IMR-90 (cell line): ENCODE measurements around the gene ARHGEF16. TPM values are rescaled to one million over a fixed set of nuclear protein-coding genes. Genes with fewer than 3 reads are reported as not detected.

ENCODE experiments used
- ATAC-seq: fragments of 200-7000 bp; cut with Tn5 transposase; 2 replicates; pipeline ENCODE4 v1.9.1; 2020; ENCODE audit warnings: low read depth, mild to moderate bottlenecking, moderate library complexity
- BruUV-seq: library from RNA; stranded (reverse); fragments of 400-500 nt; replicated peaks from 2 replicates; lab custom pipeline; 2021; lab: Mats Ljungman, UMichigan
- CTCF ChIA-PET: fragments of 300-600 bp; formaldehyde crosslinking; extraction: SDS; loops from one replicate; lab custom pipeline; 2021; ENCODE audit warnings: antibody characterized with exemption; lab: Yijun Ruan, JAX
- POLR2A ChIA-PET: fragments of 300-600 bp; sonication (Branson Sonifier 250); formaldehyde crosslinking; loops from one replicate; lab custom pipeline; 2022; ENCODE audit warnings: antibody characterized with exemption; ENCODE audit not compliant: unreplicated experiment; lab: Charles Lee
- DNase-seq: peaks from one replicate; pipeline ENCODE4 v3.0.0; 2013
- H2AFZ ChIP-seq: replicated peaks from 2 replicates; pipeline ENCODE3; 2013; ENCODE audit warnings: low read length, mild to moderate bottlenecking; ENCODE audit not compliant: poor library complexity
- H2AK5ac ChIP-seq: 2 replicates; pipeline ENCODE4 v1.6.1; 2013; ENCODE audit warnings: low read depth, low read length, inconsistent platforms
- H2AK9ac ChIP-seq: replicated peaks from 2 replicates; pipeline ENCODE3; 2013; ENCODE audit warnings: mild to moderate bottlenecking, low read depth, low read length, moderate library complexity; ENCODE audit not compliant: poor library complexity
- H2BK120ac ChIP-seq: 2 replicates; pipeline ENCODE4 v1.6.1; 2013; ENCODE audit warnings: low read depth, low read length, inconsistent platforms
- H2BK15ac ChIP-seq: 3 replicates; pipeline ENCODE4 v1.6.1; 2013; ENCODE audit warnings: low read depth, low read length, inconsistent platforms
- H2BK20ac ChIP-seq: 2 replicates; pipeline ENCODE4 v1.6.1; 2013; ENCODE audit warnings: low read depth, mild to moderate bottlenecking, inconsistent platforms, low read length, moderate library complexity
- H2BK5ac ChIP-seq: 2 replicates; pipeline ENCODE4 v1.6.1; 2013; ENCODE audit warnings: mild to moderate bottlenecking, low read depth, low read length, inconsistent platforms; ENCODE audit not compliant: poor library complexity, severe bottlenecking
- H3K14ac ChIP-seq: replicated peaks from 2 replicates; pipeline ENCODE4 v1.6.1; 2013; ENCODE audit warnings: low read depth, low read length, inconsistent platforms
- H3K18ac ChIP-seq: 2 replicates; pipeline ENCODE4 v1.6.1; 2013; ENCODE audit warnings: low read depth, low read length, control low read depth
- H3K23ac ChIP-seq: 2 replicates; pipeline ENCODE4 v1.6.1; 2013; ENCODE audit warnings: low read depth, low read length, inconsistent platforms
- H3K27ac ChIP-seq: 2 replicates; pipeline ENCODE4 v1.5.1; 2013; ENCODE audit warnings: mild to moderate bottlenecking, control low read depth, low read length; ENCODE audit not compliant: insufficient read depth
- H3K27me3 ChIP-seq: 2 replicates; pipeline ENCODE4 v1.6.1; 2013; ENCODE audit warnings: low read length; ENCODE audit not compliant: control insufficient read depth, insufficient read depth
- H3K36me3 ChIP-seq: 2 replicates; pipeline ENCODE4 v1.6.1; 2013; ENCODE audit warnings: low read length, mixed read lengths; ENCODE audit not compliant: control insufficient read depth, insufficient read depth
- H3K4ac ChIP-seq: 2 replicates; pipeline ENCODE4 v1.6.1; 2013; ENCODE audit warnings: low read depth, low read length, inconsistent platforms
- H3K4me1 ChIP-seq: 2 replicates; pipeline ENCODE4 v1.6.1; 2013; ENCODE audit warnings: low read length, mixed read lengths; ENCODE audit not compliant: control insufficient read depth, insufficient read depth
- H3K4me2 ChIP-seq: 2 replicates; pipeline ENCODE4 v1.6.1; 2013; ENCODE audit warnings: low read depth, mild to moderate bottlenecking, control low read depth, low read length, moderate library complexity
- H3K4me3 ChIP-seq: 2 replicates; pipeline ENCODE4 v1.5.1; 2013; ENCODE audit warnings: low read depth, mild to moderate bottlenecking, control low read depth, low read length, moderate library complexity; ENCODE audit not compliant: insufficient read depth
- H3K56ac ChIP-seq: 2 replicates; pipeline ENCODE4 v1.6.1; 2013; ENCODE audit warnings: low read length, inconsistent platforms; ENCODE audit not compliant: insufficient read depth; ENCODE audit errors: extremely low read depth
- H3K79me1 ChIP-seq, 2 experiments: 2 replicates each; pipeline ENCODE4 v1.6.1; 2013; ENCODE audit warnings: low read length in 2 of 2, inconsistent platforms in 1 of 2, low read depth in 1 of 2
- H3K9ac ChIP-seq: 2 replicates; pipeline ENCODE4 v1.6.1; 2013; ENCODE audit warnings: low read depth, low read length, control low read depth
- H3K9me1 ChIP-seq: 2 replicates; pipeline ENCODE4 v1.6.1; 2013; ENCODE audit warnings: low read length, inconsistent platforms; ENCODE audit not compliant: insufficient read depth
- H3K9me3 ChIP-seq: 2 replicates; pipeline ENCODE4 v1.6.1; 2013; ENCODE audit warnings: low read length; ENCODE audit not compliant: control insufficient read depth, insufficient read depth
- H4K20me1 ChIP-seq: 2 replicates; pipeline ENCODE4 v1.6.1; 2013; ENCODE audit warnings: low read length, inconsistent platforms; ENCODE audit not compliant: insufficient read depth
- H4K5ac ChIP-seq: 2 replicates; pipeline ENCODE4 v1.6.1; 2013; ENCODE audit warnings: mild to moderate bottlenecking, low read depth, low read length, control low read depth
- H4K8ac ChIP-seq, 2 experiments: 2 replicates each; pipeline ENCODE4 v1.6.1; 2013; ENCODE audit warnings: low read depth in 2 of 2, low read length in 2 of 2, control low read depth in 1 of 2, inconsistent platforms in 1 of 2
- H4K91ac ChIP-seq: 2 replicates; pipeline ENCODE4 v1.6.1; 2013; ENCODE audit warnings: low read depth, low read length, inconsistent platforms; ENCODE audit not compliant: insufficient read depth
- BHLHE40 ChIP-seq: fragments of 150-350 bp; IDR thresholded peaks from 2 replicates; pipeline ENCODE4 v1.6.1; 2016; ENCODE audit warnings: mild to moderate bottlenecking, low read depth, low read length
- CEBPB ChIP-seq: IDR thresholded peaks from 2 replicates; pipeline ENCODE4 v1.6.1; 2012; ENCODE audit warnings: low read depth, low read length, improper control_type of control experiment
- CTCF ChIP-seq: conservative IDR thresholded peaks from 2 replicates; pipeline ENCODE4 v1.5.1; 2012; ENCODE audit warnings: mild to moderate bottlenecking, low read depth, low read length, improper control_type of control experiment
- FOS ChIP-seq: fragments of 150-350 bp; IDR thresholded peaks from 2 replicates; pipeline ENCODE4 v1.6.1; 2016; ENCODE audit warnings: low read depth, low read length
- MAFK ChIP-seq: IDR thresholded peaks from 2 replicates; pipeline ENCODE4 v1.6.1; 2012; ENCODE audit warnings: low read depth, low read length, improper control_type of control experiment
- MAZ ChIP-seq: IDR thresholded peaks from 2 replicates; pipeline ENCODE4 v1.6.1; 2012; ENCODE audit warnings: low read depth, mild to moderate bottlenecking, low read length, improper control_type of control experiment, moderate library complexity, borderline replicate concordance
- POLR2A ChIP-seq: IDR thresholded peaks from 2 replicates; pipeline ENCODE4 v1.6.1; 2012; ENCODE audit warnings: mild to moderate bottlenecking, low read depth, low read length
- RCOR1 ChIP-seq: IDR thresholded peaks from 2 replicates; pipeline ENCODE4 v1.6.1; 2012; ENCODE audit warnings: mild to moderate bottlenecking, low read length, improper control_type of control experiment; ENCODE audit not compliant: insufficient replicate concordance
- RFX5 ChIP-seq: IDR thresholded peaks from 2 replicates; pipeline ENCODE4 v1.8.0; 2012; ENCODE audit warnings: low read depth, mild to moderate bottlenecking, low read length, moderate library complexity
- SMC3 ChIP-seq: fragments of 150-350 bp; IDR thresholded peaks from 2 replicates; pipeline ENCODE4 v1.6.1; 2016; ENCODE audit warnings: low read depth, mild to moderate bottlenecking, antibody characterized with exemption, low read length, moderate library complexity
- WGBS, 2 experiments: methylation state at CpG; one replicate each; pipeline versions ENCODE4 v1.1.5 to v1.1.7; 2013; ENCODE audit warnings: missing lambda C conversion rate in 2 of 2; ENCODE audit not compliant: insufficient read length in 1 of 2; ENCODE audit errors: extremely low coverage in 2 of 2; 5-methylcytosine and 5-hydroxymethylcytosine counted together
- dilution Hi-C: fragments of 300-500 bp; cut with HindIII; formaldehyde crosslinking; loops from one replicate; pipeline ENCODE4 v1.14.3; 2018; ENCODE audit warnings: low sequenced_read_pairs; ENCODE audit not compliant: unreplicated experiment
- in situ Hi-C: fragments of 300-500 bp; cut with MboI; formaldehyde crosslinking; loops from 3 replicates; pipeline ENCODE4 v1.14.3; 2019; ENCODE audit warnings: low sequenced_read_pairs, inconsistent platforms, mixed read lengths
- intact Hi-C: fragments of 100-400 bp; cut with micrococcal nuclease; formaldehyde crosslinking; loops from 2 replicates; pipeline ENCODE4 v1.10.0; 2022
- polyA plus RNA-seq, 3 experiments: library from polyadenylated mRNA; depleted of rRNA; stranded (reverse); fragments of >200 nt; gene quantifications; 2 replicates each; pipeline ENCODE4 v1.2.3, GENCODE V29; 2012; ENCODE audit warnings: low replicate concordance in 1 of 3
- total RNA-seq: library from RNA; depleted of rRNA; stranded (reverse); fragments of >200 nt; gene quantifications from 2 replicates; pipeline ENCODE4 v1.2.3, GENCODE V29; 2012
- TF ChIP-seq, protein P1 (sequence below): fragments of 150-350 bp; IDR thresholded peaks from 2 replicates; pipeline ENCODE4 v1.6.1; 2016; ENCODE audit warnings: low read depth, mild to moderate bottlenecking, low read length, moderate library complexity, borderline replicate concordance

Gene ARHGEF16
- total and polyA plus RNA-seq, 2 of the 4 experiments (the other 2 are of a cell fraction) = 0.18 to 0.39 TPM

- no peak overlapping the region for H4K8ac ChIP-seq
- no peaks in the 10 kb centered on the region for H4K20me1 ChIP-seq
- H4K5ac ChIP-seq = no peak overlapping the region
- no peak overlapping the region for H2BK5ac ChIP-seq
- intact Hi-C loops (no loop called here), in situ Hi-C loops (no loop called here), dilution Hi-C loops (no loop called here)
- 25% methylated on average over 5 of the region's 8 CpGs; no CpG with 5 or more reads in 1 of the 2 experiments for WGBS, 2 experiments
- no peak overlapping the region for H3K4me3 ChIP-seq
- H2BK15ac ChIP-seq = no peak overlapping the region
- no peak overlapping the region for H4K91ac ChIP-seq
- no peak for DNase-seq
- H3K23ac ChIP-seq = no peak overlapping the region
- H2BK20ac ChIP-seq = no peak overlapping the region
- no peak for ATAC-seq
- H3K9me3 ChIP-seq = 0 out of 2 replicates have a peak, but pooled peaks cover 2% of the 10 kb centered on the region
- no peak for TF ChIP-seq MAFK
- no peak for TF ChIP-seq FOS
- TF ChIP-seq SMC3 = no peak
- no peak for TF ChIP-seq RCOR1
- no peak for TF ChIP-seq MAZ
- no peak for TF ChIP-seq RFX5
- no peak for TF ChIP-seq BHLHE40
- TF ChIP-seq CTCF = no peak
- TF ChIP-seq, protein P1, sequence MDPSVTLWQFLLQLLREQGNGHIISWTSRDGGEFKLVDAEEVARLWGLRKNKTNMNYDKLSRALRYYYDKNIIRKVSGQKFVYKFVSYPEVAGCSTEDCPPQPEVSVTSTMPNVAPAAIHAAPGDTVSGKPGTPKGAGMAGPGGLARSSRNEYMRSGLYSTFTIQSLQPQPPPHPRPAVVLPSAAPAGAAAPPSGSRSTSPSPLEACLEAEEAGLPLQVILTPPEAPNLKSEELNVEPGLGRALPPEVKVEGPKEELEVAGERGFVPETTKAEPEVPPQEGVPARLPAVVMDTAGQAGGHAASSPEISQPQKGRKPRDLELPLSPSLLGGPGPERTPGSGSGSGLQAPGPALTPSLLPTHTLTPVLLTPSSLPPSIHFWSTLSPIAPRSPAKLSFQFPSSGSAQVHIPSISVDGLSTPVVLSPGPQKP = no peak
- no peak for TF ChIP-seq POLR2A
- TF ChIP-seq CEBPB = no peak
- ChIA-PET CTCF (no interaction called here), POLR2A (no interaction called here)
- no peak overlapping the region for H3K56ac ChIP-seq
- no peak overlapping the region for H3K14ac ChIP-seq
- H2AK5ac ChIP-seq = no peak overlapping the region
- no peak overlapping the region for H2AFZ ChIP-seq
- H3K4ac ChIP-seq = no peak overlapping the region
- H3K79me1 ChIP-seq = no peaks in the 10 kb centered on the region
- H3K36me3 ChIP-seq = no peaks in the 10 kb centered on the region
- BruUV-seq = no TSS peak
- no peaks in the 10 kb centered on the region for H3K4me1 ChIP-seq
- no peak overlapping the region for H3K18ac ChIP-seq
- peaks cover 34% of the 10 kb centered on the region for H3K27me3 ChIP-seq
- H3K9ac ChIP-seq = no peak overlapping the region
- no peaks in the 10 kb centered on the region for H3K9me1 ChIP-seq
- no peak overlapping the region for H3K4me2 ChIP-seq
- no peak overlapping the region for H3K27ac ChIP-seq
- H2BK120ac ChIP-seq = no peak overlapping the region
- no peak overlapping the region for H2AK9ac ChIP-seq
Measured at GRCh38 chr1:3441410-3441847, 13.0 kb upstream of the ARHGEF16 start.
